Measurements from ENCODE around the gene HLA-E. TPM values are rescaled to one million over a fixed set of nuclear protein-coding genes. Genes with fewer than 3 reads are reported as not detected.

The HLA-E gene
- total and polyA plus RNA-seq, 9 donors = 181 to 614 (median 244) TPM

- Histone ChIP-seq H3K27ac (no peak overlapping the region), H3K9me3 (no peaks in the 10 kb centered on the region), H3K4me3 (no peak overlapping the region), H3K27me3 (no peaks in the 10 kb centered on the region), H3K4me1 (ENCODE audit: insufficient read depth) (no peaks in the 10 kb centered on the region), H3K36me3 (no peaks in the 10 kb centered on the region)
- intact Hi-C loops (cut with DNase I) = loop anchor here (5.0 to 10.0 kb wide), 4 partner anchors 56 to 542 kb away; partner anchors contain the start of genes DHX16 (in 1 of the 4) and HLA-E (in 1 of the 4)
- 49 to 77% (median 71%) methylated on average over 1 of the region's 1 CpG for WGBS, 3 donors
- no peak for DNase-seq
- no peak for TF ChIP-seq EP300 (IDR thresholded peaks at IDR 0.05)
- TF ChIP-seq CTCF (IDR thresholded peaks at IDR 0.05) = no peak
- no peak for TF ChIP-seq POLR2A (IDR thresholded peaks at IDR 0.05)
Measured at GRCh38 chr6:30542915-30543314, 53.6 kb downstream of the HLA-E start.

Other genes with a start within 250 kb of the HLA-E start
- gene TRIM39, start 162.6 kb upstream of the HLA-E start, total RNA-seq = 10 to 100 TPM in 5 of 7 donors, 1 to 10 TPM in 2; 7.6 to 16.4 (median 14.3) TPM
- 10 to 100 TPM; 11.8 to 16.7 TPM for gene TRIM39, start 162.6 kb upstream of the HLA-E start, polyA plus RNA-seq
- gene RPP21, start 144.4 kb upstream of the HLA-E start, total RNA-seq = 100 to 1,000 TPM in 1 of 7 donors, 10 to 100 TPM in 6; 31.0 to 104 (median 44.5) TPM
- gene RPP21, start 144.4 kb upstream of the HLA-E start, polyA plus RNA-seq = 100 to 1,000 TPM in 1 of 2 donors, 10 to 100 TPM in 1; 14.2 to 106 TPM
- gene GNL1, start 67.0 kb downstream of the HLA-E start, total RNA-seq = 100 to 1,000 TPM in 4 of 7 donors, 10 to 100 TPM in 3; 42.4 to 128 (median 103) TPM
- 10 to 100 TPM; 77.8 to 80.4 TPM for gene GNL1, start 67.0 kb downstream of the HLA-E start, polyA plus RNA-seq
- 10 to 100 TPM in 6 of 7 donors, 1 to 10 TPM in 1; 8.6 to 35.0 (median 20.9) TPM for gene PRR3, start 67.8 kb downstream of the HLA-E start, total RNA-seq
- gene PRR3, start 67.8 kb downstream of the HLA-E start, polyA plus RNA-seq = 10 to 100 TPM; 19.0 to 29.6 TPM
- gene ABCF1, start 81.9 kb downstream of the HLA-E start, total RNA-seq = 10 to 100 TPM; 16.3 to 50.5 (median 36.0) TPM
- 10 to 100 TPM; 18.8 to 60.6 TPM for gene ABCF1, start 81.9 kb downstream of the HLA-E start, polyA plus RNA-seq
- 100 to 1,000 TPM in 1 of 7 donors, 10 to 100 TPM in 6; 44.7 to 106 (median 76.0) TPM for gene PPP1R10, start 127.7 kb downstream of the HLA-E start, total RNA-seq
- 10 to 100 TPM; 34.7 to 88.3 TPM for gene PPP1R10, start 127.7 kb downstream of the HLA-E start, polyA plus RNA-seq
- 10 to 100 TPM; 40.7 to 61.4 (median 52.9) TPM for gene MRPS18B, start 128.3 kb downstream of the HLA-E start, total RNA-seq
- gene MRPS18B, start 128.3 kb downstream of the HLA-E start, polyA plus RNA-seq = 10 to 100 TPM; 62.4 to 69.0 TPM
- 10 to 100 TPM in 4 of 7 donors, 1 to 10 TPM in 3; 5.6 to 20.5 (median 11.4) TPM for gene ATAT1, start 137.4 kb downstream of the HLA-E start, total RNA-seq
- 10 to 100 TPM in 1 of 2 donors, 1 to 10 TPM in 1; 9.2 to 18.6 TPM for gene ATAT1, start 137.4 kb downstream of the HLA-E start, polyA plus RNA-seq
- gene C6orf136, start 157.6 kb downstream of the HLA-E start, total RNA-seq = 10 to 100 TPM in 6 of 7 donors, 1 to 10 TPM in 1; 6.0 to 20.0 (median 14.8) TPM
- gene C6orf136, start 157.6 kb downstream of the HLA-E start, polyA plus RNA-seq = 1 to 10 TPM; 6.4 to 9.3 TPM
- 10 to 100 TPM; 18.0 to 27.4 (median 22.5) TPM for gene DHX16, start 183.5 kb downstream of the HLA-E start, total RNA-seq
- 10 to 100 TPM; 19.3 to 27.4 TPM for gene DHX16, start 183.5 kb downstream of the HLA-E start, polyA plus RNA-seq
- 10 to 100 TPM; 14.7 to 86.4 (median 56.0) TPM for gene PPP1R18, start 197.1 kb downstream of the HLA-E start, total RNA-seq
- 10 to 100 TPM; 51.0 to 95.9 TPM for gene PPP1R18, start 197.1 kb downstream of the HLA-E start, polyA plus RNA-seq
- 10 to 100 TPM in 5 of 7 donors, 1 to 10 TPM in 2; 3.4 to 23.2 (median 15.3) TPM for gene NRM, start 201.5 kb downstream of the HLA-E start, total RNA-seq
- 10 to 100 TPM; 15.3 to 15.4 TPM for gene NRM, start 201.5 kb downstream of the HLA-E start, polyA plus RNA-seq
- 10 to 100 TPM; 13.1 to 62.5 (median 43.9) TPM for gene MDC1, start 227.8 kb downstream of the HLA-E start, total RNA-seq
- gene MDC1, start 227.8 kb downstream of the HLA-E start, polyA plus RNA-seq = 10 to 100 TPM; 20.1 to 39.0 TPM
- gene TUBB, start 230.8 kb downstream of the HLA-E start, total RNA-seq = 100 to 1,000 TPM; 242 to 697 (median 630) TPM
- gene TUBB, start 230.8 kb downstream of the HLA-E start, polyA plus RNA-seq = 100 to 1,000 TPM; 370 to 772 TPM